Endodermal cell (in vitro differentiated cells): Measurements from ENCODE around the gene BRD2. TPM values are rescaled to one million over a fixed set of nuclear protein-coding genes. Genes with fewer than 3 reads are reported as not detected.

Experiments used
- DNase-seq: peaks from one replicate; pipeline ENCODE4 v3.0.0-alpha.2; 2017
- H3K27ac ChIP-seq: 2 replicates; pipeline ENCODE4 v1.5.1; 2013; ENCODE audit warnings: mild to moderate bottlenecking, low read depth, low read length, moderate library complexity
- H3K27me3 ChIP-seq: 2 replicates; pipeline ENCODE4 v1.6.1; 2013; ENCODE audit warnings: mild to moderate bottlenecking, low read length, moderate library complexity; ENCODE audit not compliant: insufficient read depth, control insufficient read depth, poor library complexity, severe bottlenecking
- H3K36me3 ChIP-seq: 2 replicates; pipeline ENCODE4 v1.7.0; 2013; ENCODE audit warnings: mild to moderate bottlenecking, low read length, moderate library complexity; ENCODE audit not compliant: control insufficient read depth, insufficient read depth
- H3K4me1 ChIP-seq: one replicate; pipeline ENCODE4 v1.7.0; 2013; ENCODE audit warnings: low read length; ENCODE audit not compliant: control insufficient read depth, insufficient read depth
- H3K4me3 ChIP-seq: 2 replicates; pipeline ENCODE4 v1.5.1; 2013; ENCODE audit warnings: mild to moderate bottlenecking, low read length, moderate library complexity
- H3K9ac ChIP-seq: 2 replicates; pipeline ENCODE4 v1.6.1; 2013; ENCODE audit warnings: mild to moderate bottlenecking, low read length, moderate library complexity; ENCODE audit not compliant: poor library complexity, severe bottlenecking; ENCODE audit errors: extremely low read depth
- H3K9me3 ChIP-seq: 2 replicates; pipeline ENCODE4 v1.6.1; 2013; ENCODE audit warnings: mild to moderate bottlenecking, low read length, moderate library complexity; ENCODE audit not compliant: control insufficient read depth
- H3K27ac Mint-ChIP-seq: 2 replicates; pipeline ENCODE4 v1.8.0; 2020; ENCODE audit warnings: mixed read lengths
- H3K27me3 Mint-ChIP-seq: 2 replicates; pipeline ENCODE4 v1.8.0; 2021; ENCODE audit warnings: mild to moderate bottlenecking, mixed read lengths; ENCODE audit not compliant: insufficient read depth
- H3K36me3 Mint-ChIP-seq: 2 replicates; pipeline ENCODE4 v1.8.0; 2020; ENCODE audit warnings: low read depth, mixed read lengths
- H3K4me1 Mint-ChIP-seq: 2 replicates; pipeline ENCODE4 v1.8.0; 2020; ENCODE audit warnings: mixed read lengths
- H3K4me3 Mint-ChIP-seq: 2 replicates; pipeline ENCODE4 v1.8.0; 2020; ENCODE audit warnings: mild to moderate bottlenecking, moderate library complexity, mixed read lengths
- H3K9me3 Mint-ChIP-seq: 2 replicates; pipeline ENCODE4 v1.8.0; 2020; ENCODE audit warnings: mild to moderate bottlenecking, mixed read lengths
- WGBS, 2 experiments: methylation state at CpG; one replicate each; pipeline versions ENCODE4 v1.1.5 to v1.1.7; 2013; ENCODE audit warnings: missing lambda C conversion rate in 2 of 2, mixed read lengths in 1 of 2; ENCODE audit not compliant: insufficient coverage in 1 of 2, insufficient read length in 1 of 2; 5-methylcytosine and 5-hydroxymethylcytosine counted together
- total RNA-seq, 2 donors: library from RNA; stranded (reverse); fragmentation: NEBNext Ultra II Directional in 1 of 2; extraction: Animal tissue kit (Norgen Biotek cat#: 25700) in 1 of 2; gene quantifications; 2 replicates in 1 of 2; 3 replicates in 1 of 2; pipeline ENCODE4 v1.2.1, GENCODE V29; 2021
- TF ChIP-seq, protein P1 (sequence below): fragments of 200-600 bp; sonication (generic); conservative IDR thresholded peaks from 2 replicates; pipeline ENCODE4 v1.5.0; 2021; ENCODE audit warnings: antibody characterized with exemption, mild to moderate bottlenecking

BRD2 gene
- total RNA-seq, 2 donors from 2014 or later: 209 to 233 TPM

DNA sequence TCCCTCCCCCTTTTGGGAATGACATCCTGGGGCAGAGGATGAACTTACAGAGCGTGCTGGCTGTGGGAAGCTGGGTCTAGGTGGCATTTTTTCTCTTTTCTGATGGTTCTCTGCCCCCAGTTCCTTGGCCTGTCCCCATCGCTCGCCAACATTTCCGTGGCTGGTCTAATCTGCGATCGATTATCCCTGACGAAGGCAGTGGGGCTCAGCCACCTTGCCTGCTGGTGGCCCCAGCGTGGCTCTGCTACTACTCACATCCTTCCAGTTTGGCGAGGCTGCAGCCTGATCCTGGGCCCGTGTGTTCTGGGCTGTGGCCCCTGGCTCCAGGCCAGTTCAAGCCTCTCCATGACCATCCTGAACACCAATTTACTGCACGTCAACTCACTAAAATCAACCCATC lies 47.4 kb downstream of the BRD2 start:
- WGBS, 2 experiments: 84 to 86% methylated on average over 11 of the region's 11 CpGs
- no peak overlapping the region for H3K4me3 ChIP-seq
- peaks cover 8% of the 10 kb centered on the region for H3K27me3 ChIP-seq

DNA sequence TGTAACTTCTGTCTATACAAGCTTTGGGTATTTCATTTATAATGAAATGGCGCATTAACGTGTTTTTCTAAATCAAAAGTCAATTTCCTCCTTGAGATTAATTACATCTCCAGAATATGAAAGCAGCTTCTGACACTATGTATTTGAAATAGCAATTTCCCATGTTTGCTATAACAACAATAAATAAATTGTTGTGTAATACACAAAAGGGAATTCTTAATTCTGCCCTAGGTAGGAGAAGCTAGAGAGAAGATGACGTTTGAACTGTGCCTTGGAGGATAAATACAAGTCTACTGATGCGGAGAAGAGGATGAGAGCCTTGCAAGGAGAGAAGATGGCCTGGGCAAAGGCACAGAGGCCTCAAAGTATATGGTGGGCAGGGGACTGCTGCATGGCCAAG lies 48.6 kb downstream of the BRD2 start:
- whole genome bisulfite sequencing, 2 experiments: 50 to 74% methylated on average over 2 to 4 of the region's 4 CpGs
- Histone ChIP-seq H3K36me3 (no peaks in the 10 kb centered on the region), H3K9me3 (no peaks in the 10 kb centered on the region), H3K4me1 (no peaks in the 10 kb centered on the region), H3K4me3 (no peak overlapping the region), H3K9ac (no peak overlapping the region), H3K27ac (no peak overlapping the region), H3K27me3 (peaks cover 8% of the 10 kb centered on the region)
- H3K27ac Mint-ChIP-seq: no peak overlapping the region
- TF ChIP-seq, protein P1, sequence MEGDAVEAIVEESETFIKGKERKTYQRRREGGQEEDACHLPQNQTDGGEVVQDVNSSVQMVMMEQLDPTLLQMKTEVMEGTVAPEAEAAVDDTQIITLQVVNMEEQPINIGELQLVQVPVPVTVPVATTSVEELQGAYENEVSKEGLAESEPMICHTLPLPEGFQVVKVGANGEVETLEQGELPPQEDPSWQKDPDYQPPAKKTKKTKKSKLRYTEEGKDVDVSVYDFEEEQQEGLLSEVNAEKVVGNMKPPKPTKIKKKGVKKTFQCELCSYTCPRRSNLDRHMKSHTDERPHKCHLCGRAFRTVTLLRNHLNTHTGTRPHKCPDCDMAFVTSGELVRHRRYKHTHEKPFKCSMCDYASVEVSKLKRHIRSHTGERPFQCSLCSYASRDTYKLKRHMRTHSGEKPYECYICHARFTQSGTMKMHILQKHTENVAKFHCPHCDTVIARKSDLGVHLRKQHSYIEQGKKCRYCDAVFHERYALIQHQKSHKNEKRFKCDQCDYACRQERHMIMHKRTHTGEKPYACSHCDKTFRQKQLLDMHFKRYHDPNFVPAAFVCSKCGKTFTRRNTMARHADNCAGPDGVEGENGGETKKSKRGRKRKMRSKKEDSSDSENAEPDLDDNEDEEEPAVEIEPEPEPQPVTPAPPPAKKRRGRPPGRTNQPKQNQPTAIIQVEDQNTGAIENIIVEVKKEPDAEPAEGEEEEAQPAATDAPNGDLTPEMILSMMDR: no peak
- no peak for DNase-seq
- H3K27me3 Mint-ChIP-seq: peaks cover 9% of the 10 kb centered on the region
- no peaks in the 10 kb centered on the region for H3K36me3 Mint-ChIP-seq
- no peak overlapping the region for H3K4me3 Mint-ChIP-seq
- H3K4me1 Mint-ChIP-seq: peaks cover 16% of the 10 kb centered on the region
- H3K9me3 Mint-ChIP-seq: no peaks in the 10 kb centered on the region

More for the DNA sequence above, 47.4 kb downstream of the BRD2 start:
- H3K36me3 Mint-ChIP-seq: no peaks in the 10 kb centered on the region
- H3K27ac Mint-ChIP-seq: no peak overlapping the region
- Histone ChIP-seq H3K36me3 (no peaks in the 10 kb centered on the region), H3K4me1 (no peaks in the 10 kb centered on the region), H3K9ac (no peak overlapping the region), H3K9me3 (no peaks in the 10 kb centered on the region), H3K27ac (no peak overlapping the region)
- H3K4me1 Mint-ChIP-seq: peaks cover 16% of the 10 kb centered on the region
- TF ChIP-seq, protein P1: no peak
- H3K4me3 Mint-ChIP-seq: no peak overlapping the region
- peaks cover 9% of the 10 kb centered on the region for H3K27me3 Mint-ChIP-seq
- no peaks in the 10 kb centered on the region for H3K9me3 Mint-ChIP-seq
- DNase-seq: no peak

DNA sequence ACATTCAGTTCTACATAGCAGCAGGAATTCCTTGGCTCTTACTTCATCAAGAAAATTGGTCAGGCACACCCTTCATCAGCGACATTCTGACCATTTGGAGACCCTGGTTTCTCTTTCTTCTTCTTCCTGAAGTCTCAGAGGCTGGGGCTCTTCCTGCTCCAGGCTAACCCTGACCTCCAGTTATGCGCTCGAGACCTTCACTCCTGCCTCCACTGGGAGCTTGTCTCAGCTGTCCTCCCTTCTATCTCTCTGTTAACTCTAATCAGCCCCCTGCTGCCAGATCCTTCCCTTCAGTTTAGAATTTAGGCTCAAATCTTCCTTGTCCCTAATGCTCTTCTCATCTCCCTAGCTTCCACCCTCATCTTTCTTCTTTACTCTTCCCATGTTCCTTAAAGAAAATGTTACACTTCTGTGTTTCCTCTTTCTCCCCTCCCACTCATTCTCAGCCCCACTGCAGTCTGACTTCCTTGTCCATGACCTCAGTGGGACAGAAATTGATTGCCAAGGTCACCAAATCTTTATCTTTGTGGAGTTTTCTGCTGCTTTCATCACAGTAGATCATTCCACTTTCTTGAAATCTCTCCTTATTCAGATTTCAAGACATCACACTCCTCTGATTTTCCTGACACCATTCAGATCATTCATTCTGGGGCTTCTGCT lies 49.4 kb downstream of the BRD2 start:
- no peak overlapping the region for H3K4me3 ChIP-seq
- peaks cover 16% of the 10 kb centered on the region for H3K4me1 Mint-ChIP-seq
- peaks cover 8% of the 10 kb centered on the region for H3K27me3 ChIP-seq

More for the DNA sequence above, 49.4 kb downstream of the BRD2 start:
- peaks cover 9% of the 10 kb centered on the region for H3K27me3 Mint-ChIP-seq
- DNase-seq: no peak
- H3K36me3 Mint-ChIP-seq: no peaks in the 10 kb centered on the region
- no peaks in the 10 kb centered on the region for H3K9me3 Mint-ChIP-seq
- Histone ChIP-seq H3K27ac (no peak overlapping the region), H3K36me3 (no peaks in the 10 kb centered on the region), H3K9me3 (no peaks in the 10 kb centered on the region), H3K9ac (no peak overlapping the region), H3K4me1 (no peaks in the 10 kb centered on the region)
- WGBS, 2 experiments: 78 to 92% methylated on average over 2 to 3 of the region's 3 CpGs
- no peak overlapping the region for H3K4me3 Mint-ChIP-seq
- no peak overlapping the region for H3K27ac Mint-ChIP-seq
- TF ChIP-seq, protein P1: no peak
